B cell (primary cell): ENCODE data around the gene ZNF821. TPM values are rescaled to one million over a fixed set of nuclear protein-coding genes. Genes with fewer than 3 reads are reported as not detected.

Source experiments
- ATAC-seq: fragments of 200-7000 bp; cut with Tn5 transposase; one replicate; pipeline ENCODE4 v1.10.0; 2021; ENCODE audit warnings: low read depth, mild to moderate bottlenecking, moderate number of reproducible peaks, moderate library complexity
- CTCF ChIA-PET: fragments of 350-600 bp; sonication (Branson Sonifier 250); formaldehyde crosslinking; loops from one replicate; lab custom pipeline; 2021; ENCODE audit warnings: antibody characterized with exemption, inconsistent platforms; lab: Charles Lee
- POLR2A ChIA-PET: fragments of 350-600 bp; sonication (Branson Sonifier 250); formaldehyde crosslinking; loops from one replicate; lab custom pipeline; 2021; ENCODE audit warnings: antibody characterized with exemption; lab: Charles Lee
- DNase-seq: peaks from one replicate; pipeline ENCODE4 v3.0.0; 2013
- H2AFZ ChIP-seq: 2 replicates; pipeline ENCODE4 v1.6.1; 2012; ENCODE audit warnings: mild to moderate bottlenecking, low read depth, low read length; ENCODE audit not compliant: insufficient read depth, poor library complexity, severe bottlenecking
- H3K27ac ChIP-seq, 2 donors: 1 replicate in 1 of 2; 2 replicates in 1 of 2; pipeline ENCODE4 v1.5.1; 2012 to 2013; ENCODE audit warnings: low read length in 2 of 2, mild to moderate bottlenecking in 2 of 2, moderate library complexity in 1 of 2
- H3K27me3 ChIP-seq, 4 experiments: fragments of 200-600 bp in 1 of 4; sonication (generic) in 1 of 4; replicated peaks in 1 of 4; 1 replicate in 2 of 4; 2 replicates in 2 of 4; pipeline versions ENCODE4 v1.6.1 to v1.7.0; 2013 to 2016; ENCODE audit warnings: low read length in 3 of 4, mild to moderate bottlenecking in 2 of 4, mixed read lengths in 1 of 4, moderate library complexity in 1 of 4; ENCODE audit not compliant: insufficient read depth in 4 of 4, control insufficient read depth in 3 of 4; ENCODE audit errors: control extremely low read depth in 1 of 4
- H3K36me3 ChIP-seq, 2 experiments: replicated peaks in 1 of 2; 1 replicate in 1 of 2; 2 replicates in 1 of 2; pipeline versions ENCODE4 v1.6.1 to v1.7.1; 2013; ENCODE audit warnings: low read length in 1 of 2; ENCODE audit not compliant: insufficient read depth in 2 of 2, control insufficient read depth in 1 of 2; ENCODE audit errors: control extremely low read depth in 1 of 2, extremely low read depth in 1 of 2
- H3K4me1 ChIP-seq, 2 donors: fragments of 200-600 bp in 1 of 2; sonication (generic) in 1 of 2; 1 replicate in 1 of 2; 2 replicates in 1 of 2; pipeline versions ENCODE4 v1.5.1 to v1.6.1; 2013 to 2017; ENCODE audit warnings: low read length in 2 of 2; ENCODE audit not compliant: control insufficient read depth in 2 of 2, insufficient read depth in 2 of 2
- H3K4me2 ChIP-seq: replicated peaks from 2 replicates; pipeline ENCODE3; 2012; ENCODE audit warnings: mild to moderate bottlenecking, low read depth, low read length; ENCODE audit not compliant: poor library complexity, severe bottlenecking
- H3K4me3 ChIP-seq, 5 experiments: fragments of 200-600 bp in 1 of 5; sonication (generic) in 1 of 5; 1 replicate in 3 of 5; 2 replicates in 2 of 5; pipeline versions ENCODE4 v1.5.1 to v1.7.0; 2011 to 2016; ENCODE audit warnings: low read length in 4 of 5, mild to moderate bottlenecking in 4 of 5, low read depth in 2 of 5, control low read depth in 1 of 5, moderate library complexity in 1 of 5; ENCODE audit not compliant: insufficient read depth in 1 of 5; ENCODE audit errors: control extremely low read depth in 1 of 5, extremely low read depth in 1 of 5
- H3K79me2 ChIP-seq: fragments of 200-600 bp; sonication (generic); one replicate; pipeline ENCODE4 v1.6.0; 2016; ENCODE audit warnings: low read length; ENCODE audit not compliant: control insufficient read depth, insufficient read depth
- H3K9ac ChIP-seq: fragments of 200-600 bp; sonication (generic); 2 replicates; pipeline ENCODE4 v1.6.1; 2017; ENCODE audit warnings: mild to moderate bottlenecking, low read length, moderate library complexity
- H3K9me3 ChIP-seq, 3 donors: one replicate each; pipeline versions ENCODE4 v1.6.1 to v1.7.1; 2013; ENCODE audit warnings: low read length in 2 of 3; ENCODE audit not compliant: control insufficient read depth in 2 of 3, insufficient read depth in 1 of 3; ENCODE audit errors: control extremely low read depth in 1 of 3
- H4K20me1 ChIP-seq: 2 replicates; pipeline ENCODE4 v1.6.0; 2012; ENCODE audit warnings: mild to moderate bottlenecking, low read length; ENCODE audit not compliant: insufficient read depth, control insufficient read depth, poor library complexity, severe bottlenecking
- H3K27ac Mint-ChIP-seq: one replicate; pipeline ENCODE4 v1.8.0; 2021; ENCODE audit warnings: mixed read lengths
- H3K27me3 Mint-ChIP-seq: one replicate; pipeline ENCODE4 v1.8.0; 2021; ENCODE audit warnings: mixed read lengths
- H3K4me1 Mint-ChIP-seq: one replicate; pipeline ENCODE4 v1.8.0; 2021; ENCODE audit warnings: mixed read lengths
- H3K4me3 Mint-ChIP-seq: one replicate; pipeline ENCODE4 v1.8.0; 2021; ENCODE audit warnings: mixed read lengths
- H3K9me3 Mint-ChIP-seq: one replicate; pipeline ENCODE4 v1.8.0; 2022; ENCODE audit warnings: mixed read lengths; ENCODE audit not compliant: insufficient read depth
- CTCF ChIP-seq: fragments of 200-600 bp; IDR thresholded peaks from one replicate; pipeline ENCODE4 v1.8.0; 2022; ENCODE audit warnings: antibody characterized with exemption, mild to moderate bottlenecking
- EZH2 ChIP-seq: IDR thresholded peaks from 2 replicates; pipeline ENCODE4 v1.6.1; 2012; ENCODE audit warnings: borderline replicate concordance, low read depth, mild to moderate bottlenecking, moderate library complexity, low read length; ENCODE audit not compliant: insufficient read depth, poor library complexity, severe bottlenecking
- WGBS: methylation state at CpG from one replicate; pipeline ENCODE4 v1.1.5; 2013; ENCODE audit warnings: missing lambda C conversion rate; ENCODE audit not compliant: insufficient coverage; 5-methylcytosine and 5-hydroxymethylcytosine counted together
- intact Hi-C: fragments of 100-400 bp; cut with micrococcal nuclease; formaldehyde crosslinking; loops from one replicate; pipeline ENCODE4 v1.10.0; 2022
- polyA plus RNA-seq: library from polyadenylated mRNA; depleted of rRNA; stranded (reverse); fragments of >200 nt; gene quantifications from 2 replicates; pipeline ENCODE4 v1.2.3, GENCODE V29; 2012
- total RNA-seq, 2 donors: library from RNA; stranded (reverse); fragments of 120-200 nt in 1 of 2; gene quantifications; 1 replicate in 1 of 2; 2 replicates in 1 of 2; pipeline versions ENCODE4 v1.2.3 to v1.2.4, GENCODE V29; 2013 to 2022

ZNF821 gene
- total and polyA plus RNA-seq, 2 donors (not counting 1 experiment from before 2014, with no cell fraction given) = 35.6 to 35.8 TPM

- Mint-ChIP-seq H3K27me3 (no peaks in the 10 kb centered on the region), H3K9me3 (no peaks in the 10 kb centered on the region), H3K4me3 (peak within 1 kb of the TSS; percentile 92), H3K27ac (peak within 1 kb of the TSS; percentile 98), H3K4me1 (peaks cover 50% of the 10 kb centered on the region)
- POLR2A ChIA-PET = interaction anchor here (1.0 to 2.8 kb wide), 3 partner anchors 28 to 37 kb away, joined by 5 to 13 read pairs (median 10); partner anchors contain the start of gene AP1G1
- peak; percentile 95 for DNase-seq
- peak; percentile 87 for ATAC-seq
- WGBS = under 1% methylated on average over 59 of the region's 62 CpGs
- no peaks in the 10 kb centered on the region for H4K20me1 ChIP-seq
- peak within 1 kb of the TSS; percentile 82 for H2AFZ ChIP-seq
- TF ChIP-seq CTCF = no peak
- TF ChIP-seq EZH2 = no peak
- H3K4me3 ChIP-seq = peak within 1 kb of the TSS; percentile 63 to 99 (median 92)
- CTCF ChIA-PET = interaction anchor here (1.0 to 1.3 kb wide), 3 partner anchors 36 to 37 kb away, joined by 3 to 5 read pairs (median 5); partner anchors contain the start of gene AP1G1
- intact Hi-C loops = loop anchor here (1.0 to 2.0 kb wide), 4 partner anchors 36 to 122 kb away; partner anchors contain the start of genes IST1 and PHLPP2
- peak within 1 kb of the TSS; percentile 84 for H3K4me2 ChIP-seq
- peak within 1 kb of the TSS; percentile 96 for H3K9ac ChIP-seq
- H3K36me3 ChIP-seq = peaks cover 0 to 30% of the 10 kb centered on the region in 2 experiments
- peak within 1 kb of the TSS; percentile 94 to 95 for H3K27ac ChIP-seq
- H3K4me1 ChIP-seq = peaks cover 29 to 52% of the 10 kb centered on the region in 2 donors
- H3K27me3 ChIP-seq = no peaks in the 10 kb centered on the region
- H3K79me2 ChIP-seq = peaks cover 49% of the 10 kb centered on the region
- no peaks in the 10 kb centered on the region for H3K9me3 ChIP-seq
Measured at GRCh38 chr16:71845639-71846430, 38.1 kb downstream of the ZNF821 start, which contains the start of gene ATXN1L. TSS of gene ATXN1L (plus strand) at chr16:71845976. CDS start at chr16:71849741, 3,765 bp downstream.
